ENCODE data around the gene SNX5.

Gene SNX5
- long read RNA-seq, donor 1, transcript SNX5-202 (14 exons, 2,288 nt) = minor isoform, 6 of 128 reads
- long read RNA-seq, donor 1, transcript SNX5-201 (13 exons, 2,270 nt) = minor isoform, 41 of 128 reads
- long read RNA-seq, donor 1, transcript SNX5-212 (2 exons, 1,321 nt) = minor isoform, 7 of 128 reads
- long read RNA-seq, donor 1, transcript SNX5-218 (1 exons, 3,931 nt) = major isoform, 42 of 128 reads
- long read RNA-seq, donor 1, partial matches to known transcripts = 27 of 128 reads
- long read RNA-seq, donor 1, other reads (novel, unspliced or antisense) = 0 of 128 reads
- long read RNA-seq, donor 2, transcript SNX5-201 (13 exons, 2,270 nt) = major isoform, 18 of 48 reads
- long read RNA-seq, donor 2, transcript SNX5-202 (14 exons, 2,288 nt) = minor isoform, 8 of 48 reads
- long read RNA-seq, donor 2, transcript SNX5-218 (1 exons, 3,931 nt) = major isoform, 18 of 48 reads
- long read RNA-seq, donor 2, partial matches to known transcripts = 0 of 48 reads
- long read RNA-seq, donor 2, other reads (novel, unspliced or antisense) = 0 of 48 reads
- long read RNA-seq, donor 3, transcript SNX5-201 (13 exons, 2,270 nt) = minor isoform, 14 of 53 reads
- long read RNA-seq, donor 3, transcript SNX5-218 (1 exons, 3,931 nt) = major isoform, 34 of 53 reads
- long read RNA-seq, donor 3, partial matches to known transcripts = 0 of 53 reads
- long read RNA-seq, donor 3, other reads (novel, unspliced or antisense) = 0 of 53 reads
- long read RNA-seq, donor 4, transcript SNX5-212 (2 exons, 1,321 nt) = minor isoform, 11 of 119 reads
- long read RNA-seq, donor 4, transcript SNX5-202 (14 exons, 2,288 nt) = minor isoform, 9 of 119 reads
- long read RNA-seq, donor 4, transcript SNX5-201 (13 exons, 2,270 nt) = minor isoform, 23 of 119 reads
- long read RNA-seq, donor 4, transcript SNX5-218 (1 exons, 3,931 nt) = major isoform, 58 of 119 reads
- long read RNA-seq, donor 4, partial matches to known transcripts = 13 of 119 reads
- long read RNA-seq, donor 4, other reads (novel, unspliced or antisense) = 0 of 119 reads
- long read RNA-seq, donor 5, transcript SNX5-217 (1 exons, 1,087 nt) = minor isoform, 5 of 97 reads
- long read RNA-seq, donor 5, transcript SNX5-201 (13 exons, 2,270 nt) = major isoform, 43 of 97 reads
- long read RNA-seq, donor 5, transcript SNX5-202 (14 exons, 2,288 nt) = minor isoform, 10 of 97 reads
- long read RNA-seq, donor 5, transcript SNX5-218 (1 exons, 3,931 nt) = minor isoform, 28 of 97 reads
- long read RNA-seq, donor 5, partial matches to known transcripts = 8 of 97 reads
- long read RNA-seq, donor 5, other reads (novel, unspliced or antisense) = 0 of 97 reads
- long read RNA-seq, donor 6, transcript SNX5-218 (1 exons, 3,931 nt) = minor isoform, 25 of 69 reads
- long read RNA-seq, donor 6, transcript SNX5-201 (13 exons, 2,270 nt) = major isoform, 35 of 69 reads
- long read RNA-seq, donor 6, partial matches to known transcripts = 5 of 69 reads
- long read RNA-seq, donor 6, other reads (novel, unspliced or antisense) = 0 of 69 reads
- long read RNA-seq, donor 7, transcript SNX5-218 (1 exons, 3,931 nt) = minor isoform, 43 of 144 reads
- long read RNA-seq, donor 7, transcript SNX5-201 (13 exons, 2,270 nt) = major isoform, 52 of 144 reads
- long read RNA-seq, donor 7, transcript SNX5-217 (1 exons, 1,087 nt) = minor isoform, 7 of 144 reads
- long read RNA-seq, donor 7, transcript SNX5-202 (14 exons, 2,288 nt) = minor isoform, 11 of 144 reads
- long read RNA-seq, donor 7, partial matches to known transcripts = 26 of 144 reads
- long read RNA-seq, donor 7, other reads (novel, unspliced or antisense) = 0 of 144 reads
- long read RNA-seq, donor 8, transcript SNX5-202 (14 exons, 2,288 nt) = minor isoform, 7 of 85 reads
- long read RNA-seq, donor 8, transcript SNX5-201 (13 exons, 2,270 nt) = major isoform, 42 of 85 reads
- long read RNA-seq, donor 8, transcript SNX5-218 (1 exons, 3,931 nt) = minor isoform, 28 of 85 reads
- long read RNA-seq, donor 8, partial matches to known transcripts = 5 of 85 reads
- long read RNA-seq, donor 8, other reads (novel, unspliced or antisense) = 0 of 85 reads

- peak; percentile 100 for DNase-seq
Observed at GRCh38 chr20:17968366-17969277, at the start of gene SNX5, which contains the start of gene MGME1. SNX5 (minus strand) TSS chr20:17968794; CDS start chr20:17968425, 369 bp downstream. MGME1 (plus strand) TSS chr20:17969018; CDS start chr20:17969860, 842 bp downstream.

- no peak for DNase-seq
Observed at GRCh38 chr20:18018100-18018499, 49.5 kb upstream of the SNX5 start.

DNA sequence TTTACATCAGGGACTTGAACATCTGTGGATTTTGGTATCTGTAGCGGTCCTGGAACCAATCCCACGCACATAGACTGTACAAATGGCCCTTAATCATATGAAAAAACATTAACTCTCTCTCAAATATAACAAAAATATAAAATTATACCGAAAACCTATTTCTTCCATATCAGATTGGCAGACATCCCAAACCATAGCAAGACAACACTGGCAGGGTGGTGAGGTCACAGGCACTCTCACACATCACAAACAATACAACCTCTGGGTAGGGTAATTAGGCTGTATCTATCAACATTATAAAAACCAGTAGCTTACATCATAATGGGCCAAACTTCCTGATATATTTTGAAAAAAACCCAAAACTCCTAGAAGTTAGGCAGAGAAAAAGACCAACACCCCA, 48.2 kb upstream of the SNX5 start:
- no peak for DNase-seq

GRCh38 chr20:18014411-18014810, 45.8 kb upstream of the SNX5 start:
- DNase-seq = no peak

DNA sequence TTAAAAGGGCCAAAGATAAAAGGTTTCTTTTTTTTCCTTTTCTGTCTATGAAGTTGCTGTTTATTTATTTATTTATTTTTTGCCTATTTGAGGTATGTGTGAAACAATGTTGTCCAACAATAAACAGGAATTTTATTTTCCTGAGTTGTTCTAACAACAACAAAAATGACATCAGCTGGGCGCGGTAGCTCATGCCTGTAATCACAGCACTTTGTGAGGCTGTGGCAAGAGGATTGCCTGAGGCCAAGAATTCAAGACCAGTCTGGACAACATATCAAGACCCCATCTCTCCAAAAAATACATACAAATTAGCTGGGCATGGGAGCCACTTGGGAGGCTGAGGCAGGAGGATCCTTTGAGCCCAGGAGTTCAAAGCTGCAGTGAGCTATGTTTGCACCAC, 44.3 kb upstream of the SNX5 start:
- DNase-seq = no peak

DNA sequence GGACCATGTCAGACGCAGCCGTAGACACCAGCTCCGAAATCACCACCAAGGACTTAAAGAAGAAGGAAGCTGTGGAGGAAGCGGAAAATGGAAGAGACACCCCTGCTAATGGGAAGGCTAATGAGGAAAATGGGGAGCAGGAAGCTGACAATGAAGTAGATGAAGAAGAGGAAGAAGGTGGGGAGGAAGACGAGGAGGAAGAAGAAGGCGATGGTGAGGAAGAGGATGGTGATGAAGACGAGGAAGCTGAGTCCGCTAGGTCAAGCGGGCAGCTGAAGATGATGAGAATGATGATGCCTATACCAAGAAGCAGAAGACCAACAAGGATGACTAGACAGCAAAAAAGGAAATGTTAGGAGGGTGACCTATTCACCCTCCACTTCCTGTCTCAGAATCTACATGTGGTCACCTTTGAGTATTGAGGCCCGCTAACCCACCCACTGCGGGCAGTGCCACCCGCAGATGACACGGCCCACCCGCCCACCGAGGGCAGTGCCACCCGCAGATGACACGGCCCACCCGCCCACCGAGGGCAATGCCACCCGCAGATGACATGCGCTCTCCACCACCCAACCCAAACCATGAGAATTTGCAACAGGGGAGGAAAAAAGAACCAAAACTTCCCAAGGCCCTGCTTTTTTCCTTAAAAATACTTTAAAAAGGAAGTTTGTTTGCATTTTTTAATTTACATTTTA, 43.5 kb upstream of the SNX5 start:
- no peak for DNase-seq

GRCh38 chr20:18011482-18011881, 42.9 kb upstream of the SNX5 start:
- no peak for DNase-seq

DNA sequence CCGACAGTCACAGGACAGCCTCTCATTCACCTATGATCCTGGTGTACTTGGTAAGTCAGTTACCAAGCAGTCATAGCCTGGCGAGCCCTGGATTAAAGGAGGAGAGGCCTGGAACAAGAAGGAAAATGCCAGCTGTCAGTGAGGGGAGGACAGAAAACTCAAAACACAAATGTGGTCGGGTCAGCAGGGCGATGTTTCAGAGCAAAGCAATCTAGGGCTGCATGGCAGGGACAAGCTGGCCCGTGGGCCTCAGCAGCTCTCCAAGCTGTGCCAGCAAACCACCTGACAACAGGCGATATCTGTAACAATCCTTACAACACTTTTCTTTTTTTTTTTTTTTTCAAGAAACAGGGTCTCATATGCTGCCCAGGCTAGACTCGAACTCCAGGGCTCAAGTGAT, 40.5 kb upstream of the SNX5 start:
- no peak for DNase-seq

- DNase-seq = no peak
Observed at GRCh38 chr20:18007534-18008292, 39.1 kb upstream of the SNX5 start.

DNA sequence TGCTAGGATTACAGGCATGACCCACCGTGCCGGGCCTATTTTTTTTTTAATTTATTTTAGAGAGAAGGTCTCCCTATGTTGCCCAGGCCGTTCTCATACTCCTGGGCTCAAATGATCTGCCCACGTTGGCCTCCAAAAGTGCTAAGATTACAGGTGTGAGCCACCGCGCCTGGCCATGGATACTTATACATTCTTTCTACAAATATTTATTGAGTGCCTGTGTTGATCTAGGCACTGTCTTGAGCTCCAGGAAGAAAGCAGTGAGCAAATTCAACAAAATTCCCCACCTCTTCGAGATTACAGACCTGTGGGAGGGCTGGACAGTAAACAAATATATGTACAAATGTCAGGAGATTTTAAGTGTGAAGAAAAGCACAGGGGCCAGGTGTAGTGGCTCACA, 38.1 kb upstream of the SNX5 start:
- DNase-seq = no peak

DNA sequence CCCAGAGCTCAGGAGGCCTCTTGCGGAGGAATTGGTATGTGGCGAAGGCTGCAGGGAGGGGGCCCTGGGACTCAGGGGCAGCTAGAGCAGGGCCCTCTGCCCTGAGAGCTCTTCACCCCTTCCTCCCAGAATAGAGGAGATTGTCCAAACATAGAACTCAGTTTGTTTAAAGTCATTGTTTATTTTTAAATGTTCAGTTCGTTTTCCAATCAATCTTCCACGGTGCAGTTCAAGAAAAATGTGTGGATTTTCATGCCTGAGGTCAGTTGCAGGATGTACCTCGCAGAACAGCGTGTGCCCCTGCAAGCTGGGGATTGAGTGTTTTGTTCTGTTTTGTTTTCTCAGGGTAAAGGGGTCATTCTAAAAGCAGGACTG, 37.4 kb upstream of the SNX5 start:
- DNase-seq = no peak

- no peak for DNase-seq
Observed at GRCh38 chr20:18005170-18005989, 36.8 kb upstream of the SNX5 start.

DNA sequence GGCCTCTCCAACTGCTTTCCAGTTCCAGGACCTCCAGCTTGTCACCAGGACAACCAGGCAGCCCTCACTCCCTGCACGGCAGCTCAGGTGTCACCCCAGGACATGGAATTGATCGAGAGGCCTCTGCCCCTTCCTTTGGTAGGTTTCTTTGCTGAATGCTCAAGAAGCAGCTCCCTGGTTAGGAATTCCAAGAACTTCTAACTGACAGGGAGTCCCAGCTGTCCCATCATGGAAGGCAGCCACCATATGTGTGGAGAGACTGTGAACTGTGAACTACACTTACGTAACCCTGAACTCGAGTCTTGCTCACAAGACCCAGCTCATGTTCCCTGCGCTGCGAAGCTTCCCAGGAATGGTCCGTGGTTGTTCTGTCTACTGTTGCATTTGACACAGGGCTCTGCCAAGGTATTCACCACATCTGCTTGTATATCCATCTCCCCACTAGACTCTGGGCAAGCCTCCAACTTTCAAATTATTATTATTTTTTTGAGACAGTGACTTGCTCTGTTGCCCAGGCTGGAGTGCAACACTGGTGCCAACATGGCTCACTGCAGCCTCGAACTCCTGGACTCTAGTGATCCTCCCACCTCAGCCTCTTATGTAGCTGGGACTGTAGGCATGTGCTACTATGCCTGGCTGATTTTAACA, 35.9 kb upstream of the SNX5 start:
- DNase-seq = no peak

DNA sequence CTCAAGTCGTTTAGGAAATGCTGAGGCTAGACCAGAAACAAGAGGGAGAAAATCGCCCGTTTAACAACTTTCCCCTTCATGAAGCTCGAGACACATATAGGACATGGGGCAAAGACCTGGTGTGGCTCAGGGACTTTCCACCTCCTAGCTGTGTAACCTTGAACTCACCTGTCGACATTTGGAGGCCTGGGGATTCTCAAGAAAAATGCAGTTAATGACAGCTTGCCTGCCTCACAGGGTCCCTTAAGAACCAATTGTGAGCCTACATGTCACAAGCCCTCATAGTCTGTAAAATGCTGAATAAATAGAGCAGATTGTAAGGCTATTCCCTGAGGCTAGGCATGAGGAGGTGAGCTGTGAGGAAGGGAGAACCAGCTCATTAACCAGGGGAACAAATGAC, 35.3 kb upstream of the SNX5 start:
- DNase-seq = no peak

DNA sequence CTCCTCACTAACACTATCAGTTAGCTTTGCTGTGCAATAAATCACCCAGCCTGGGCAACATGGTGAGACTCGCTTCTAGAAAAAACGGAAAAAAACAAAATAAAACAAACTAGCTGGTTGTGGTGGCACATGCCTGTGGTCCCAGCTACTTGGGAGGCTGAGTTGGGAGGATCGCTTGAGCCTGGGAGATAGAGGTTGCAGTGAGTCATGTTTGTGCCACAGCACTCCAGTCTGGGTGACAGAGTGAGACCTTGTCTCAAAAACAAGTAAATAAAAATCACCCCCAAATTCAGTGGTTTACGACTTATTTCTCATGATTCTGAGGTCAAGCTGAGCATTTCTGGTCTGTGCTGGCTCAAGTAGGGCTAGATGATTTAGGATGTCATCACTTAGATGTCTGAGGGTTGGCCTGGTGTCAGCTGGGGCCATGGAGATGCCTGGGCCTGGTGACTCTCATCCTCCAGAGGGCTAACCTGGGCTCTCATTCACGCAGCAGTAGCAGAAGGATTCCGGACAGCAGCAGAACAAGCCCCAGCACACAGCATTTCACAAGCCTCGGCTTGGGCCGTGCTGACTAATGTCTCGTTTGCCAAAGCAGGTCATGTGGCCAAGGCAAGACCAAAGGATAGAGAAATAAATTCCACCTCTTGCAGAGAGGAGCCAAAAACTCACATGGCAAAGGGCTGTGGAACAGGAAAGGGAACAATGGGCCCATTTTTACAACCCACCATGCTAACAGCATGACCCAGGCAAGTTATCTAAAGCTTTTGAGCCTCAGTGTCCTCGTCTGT, 32.7 kb upstream of the SNX5 start:
- DNase-seq = no peak

DNA sequence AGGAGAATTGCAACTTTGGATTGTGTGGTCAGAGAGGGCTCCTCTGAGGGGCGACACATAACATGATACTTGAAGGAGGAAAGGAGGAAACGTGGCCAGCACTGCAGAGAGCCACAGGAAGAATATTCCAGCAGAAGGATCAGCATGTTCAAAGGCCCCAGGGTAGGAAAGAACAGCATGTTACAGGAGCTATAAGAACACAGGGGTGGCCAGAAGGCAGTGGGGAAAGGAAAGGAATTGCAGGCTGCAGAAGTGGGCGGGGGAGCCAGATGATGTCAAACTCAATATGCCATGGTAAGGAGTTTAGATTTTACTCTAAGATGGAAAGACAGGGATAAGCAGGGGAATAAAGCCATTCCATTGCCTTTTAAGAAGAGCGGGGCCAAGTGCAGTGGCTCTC, 31.0 kb upstream of the SNX5 start:
- DNase-seq = no peak
